GM18505 (cell line): ENCODE data around the gene CORO6.

Experiments
- ATAC-seq: cut with Tn5 transposase; IDR thresholded peaks from one replicate; pipeline ENCODE4 v1.9.1; 2021; ENCODE audit not compliant: unreplicated experiment
- POLR2A ChIP-seq: IDR thresholded peaks from 4 replicates; pipeline ENCODE4 v1.6.1; 2011; ENCODE audit warnings: borderline replicate concordance; ENCODE audit not compliant: insufficient read depth, insufficient read length; ENCODE audit errors: extremely low read depth

The CORO6 gene

GRCh38 chr17:29588562-29589411 is 33.9 kb downstream of the CORO6 start:
- peak; percentile 20 for ATAC-seq
- no peak for TF ChIP-seq POLR2A

GRCh38 chr17:29588017-29588561 is 34.6 kb downstream of the CORO6 start:
- TF ChIP-seq POLR2A = no peak
- no peak for ATAC-seq

GRCh38 chr17:29587591-29587990 is 35.1 kb downstream of the CORO6 start:
- TF ChIP-seq POLR2A = no peak
- ATAC-seq = no peak

- no peak for ATAC-seq
- TF ChIP-seq POLR2A = no peak
Observed at GRCh38 chr17:29586676-29587469, 35.8 kb downstream of the CORO6 start.

GRCh38 chr17:29585080-29585751 is 37.5 kb downstream of the CORO6 start:
- TF ChIP-seq POLR2A = no peak
- ATAC-seq = no peak

- no peak for TF ChIP-seq POLR2A
- no peak for ATAC-seq
Observed at GRCh38 chr17:29584452-29585079, 38.1 kb downstream of the CORO6 start.

- no peak for TF ChIP-seq POLR2A
- ATAC-seq = no peak
Observed at GRCh38 chr17:29583324-29584248, 39.1 kb downstream of the CORO6 start.

GRCh38 chr17:29582772-29583171 is 39.9 kb downstream of the CORO6 start:
- no peak for TF ChIP-seq POLR2A
- no peak for ATAC-seq

- ATAC-seq = no peak
Observed at GRCh38 chr17:29582254-29582765, 40.4 kb downstream of the CORO6 start.

GRCh38 chr17:29581583-29582253 is 41.0 kb downstream of the CORO6 start:
- no peak for ATAC-seq
- no peak for TF ChIP-seq POLR2A

More at GRCh38 chr17:29582254-29582765, 40.4 kb downstream of the CORO6 start:
- TF ChIP-seq POLR2A = no peak
